Skeletal muscle tissue (tissue), 4 donors: ENCODE data around the gene DIAPH2. TPM values are rescaled to one million over a fixed set of nuclear protein-coding genes. Genes with fewer than 3 reads are reported as not detected.

Experiments
- H3K27ac ChIP-seq: one replicate; pipeline ENCODE4 v1.7.0; 2013; ENCODE audit warnings: mild to moderate bottlenecking, low read depth, low read length, inconsistent platforms
- H3K27me3 ChIP-seq, 3 donors: one replicate each; pipeline ENCODE4 v1.7.0; 2013; ENCODE audit warnings: low read length in 3 of 3; ENCODE audit not compliant: control insufficient read depth in 3 of 3, insufficient read depth in 3 of 3
- H3K36me3 ChIP-seq, 3 donors: one replicate each; pipeline ENCODE4 v1.7.0; 2013; ENCODE audit warnings: low read length in 3 of 3; ENCODE audit not compliant: control insufficient read depth in 3 of 3, insufficient read depth in 3 of 3
- H3K4me1 ChIP-seq, 3 donors: one replicate each; pipeline ENCODE4 v1.7.0; 2013; ENCODE audit warnings: low read length in 3 of 3, mild to moderate bottlenecking in 3 of 3; ENCODE audit not compliant: control insufficient read depth in 3 of 3, insufficient read depth in 3 of 3
- H3K4me3 ChIP-seq, 3 donors: one replicate each; pipeline ENCODE4 v1.7.0; 2013; ENCODE audit warnings: low read length in 3 of 3
- H3K9ac ChIP-seq, 3 donors: one replicate each; pipeline ENCODE4 v1.7.0; 2013; ENCODE audit warnings: low read length in 3 of 3, mild to moderate bottlenecking in 3 of 3, moderate library complexity in 2 of 3, low read depth in 1 of 3
- H3K9me3 ChIP-seq, 3 donors: one replicate each; pipeline ENCODE4 v1.7.0; 2013; ENCODE audit warnings: low read length in 3 of 3; ENCODE audit not compliant: control insufficient read depth in 3 of 3
- total RNA-seq: library from RNA; depleted of rRNA; stranded (reverse); fragments of >200 nt; gene quantifications from one replicate; pipeline ENCODE4 v1.2.3, GENCODE V29; 2014
- donor health status: Osteomylitis.

Gene DIAPH2
- total RNA-seq, 1 donor from 2014 or later, result 12.0 TPM

- Histone ChIP-seq H3K4me1 (no peaks in the 10 kb centered on the region), H3K9ac (no peak overlapping the region), H3K27me3 (no peaks in the 10 kb centered on the region), H3K9me3 (no peaks in the 10 kb centered on the region), H3K4me3 (no peak overlapping the region), H3K27ac (no peak overlapping the region), H3K36me3 (no peaks in the 10 kb centered on the region)
Observed at GRCh38 chrX:97145934-97146333, 461.3 kb downstream of the DIAPH2 start.

- Histone ChIP-seq H3K9me3 (no peaks in the 10 kb centered on the region), H3K27me3 (no peaks in the 10 kb centered on the region), H3K4me3 (no peak overlapping the region), H3K27ac (no peak overlapping the region), H3K36me3 (no peaks in the 10 kb centered on the region), H3K4me1 (no peaks in the 10 kb centered on the region), H3K9ac (no peak overlapping the region)
Observed at GRCh38 chrX:97155816-97156215, 471.2 kb downstream of the DIAPH2 start.

- H3K9ac ChIP-seq, result no peak overlapping the region
- H3K27ac ChIP-seq, result no peak overlapping the region
- no peaks in the 10 kb centered on the region for H3K27me3 ChIP-seq
- H3K9me3 ChIP-seq, result no peaks in the 10 kb centered on the region
- H3K36me3 ChIP-seq, result no peaks in the 10 kb centered on the region
- H3K4me3 ChIP-seq, result no peak overlapping the region
- H3K4me1 ChIP-seq, result no peaks in the 10 kb centered on the region
Observed at GRCh38 chrX:97158269-97158668, 473.6 kb downstream of the DIAPH2 start.

- no peaks in the 10 kb centered on the region for H3K27me3 ChIP-seq
- no peaks in the 10 kb centered on the region for H3K36me3 ChIP-seq
- H3K9me3 ChIP-seq, result no peaks in the 10 kb centered on the region
- no peak overlapping the region for H3K9ac ChIP-seq
- H3K4me3 ChIP-seq, result no peak overlapping the region
- H3K27ac ChIP-seq, result no peak overlapping the region
- H3K4me1 ChIP-seq, result no peaks in the 10 kb centered on the region
Observed at GRCh38 chrX:97159916-97160800, 475.5 kb downstream of the DIAPH2 start.

- Histone ChIP-seq H3K4me3 (no peak overlapping the region), H3K27ac (no peak overlapping the region), H3K27me3 (no peaks in the 10 kb centered on the region), H3K9ac (no peak overlapping the region), H3K4me1 (no peaks in the 10 kb centered on the region), H3K9me3 (no peaks in the 10 kb centered on the region), H3K36me3 (no peaks in the 10 kb centered on the region)
Observed at GRCh38 chrX:97167333-97167732, 482.7 kb downstream of the DIAPH2 start.

- H3K36me3 ChIP-seq, result no peaks in the 10 kb centered on the region
Observed at GRCh38 chrX:97168646-97169045, 484.0 kb downstream of the DIAPH2 start.

GRCh38 chrX:97175147-97175546 lies 490.5 kb downstream of the DIAPH2 start:
- no peaks in the 10 kb centered on the region for H3K36me3 ChIP-seq
- no peaks in the 10 kb centered on the region for H3K4me1 ChIP-seq
- no peak overlapping the region for H3K4me3 ChIP-seq
- H3K27ac ChIP-seq, result no peak overlapping the region
- H3K9me3 ChIP-seq, result no peaks in the 10 kb centered on the region
- H3K9ac ChIP-seq, result no peak overlapping the region
- H3K27me3 ChIP-seq, result no peaks in the 10 kb centered on the region

More at GRCh38 chrX:97168646-97169045, 484.0 kb downstream of the DIAPH2 start:
- H3K4me1 ChIP-seq, result no peaks in the 10 kb centered on the region
- H3K27ac ChIP-seq, result no peak overlapping the region
- no peak overlapping the region for H3K9ac ChIP-seq
- H3K4me3 ChIP-seq, result no peak overlapping the region
- no peaks in the 10 kb centered on the region for H3K9me3 ChIP-seq
- no peaks in the 10 kb centered on the region for H3K27me3 ChIP-seq

GRCh38 chrX:97189668-97190067 lies 505.0 kb downstream of the DIAPH2 start:
- H3K4me3 ChIP-seq, result no peak overlapping the region
- no peaks in the 10 kb centered on the region for H3K9me3 ChIP-seq
- no peaks in the 10 kb centered on the region for H3K27me3 ChIP-seq
- no peak overlapping the region for H3K9ac ChIP-seq
- no peaks in the 10 kb centered on the region for H3K36me3 ChIP-seq
- no peak overlapping the region for H3K27ac ChIP-seq
- no peaks in the 10 kb centered on the region for H3K4me1 ChIP-seq

- Histone ChIP-seq H3K4me3 (no peak overlapping the region), H3K27ac (no peak overlapping the region), H3K36me3 (peaks cover 0 to 1% (median 0%) of the 10 kb centered on the region in 3 donors), H3K4me1 (no peaks in the 10 kb centered on the region), H3K9me3 (no peaks in the 10 kb centered on the region), H3K9ac (no peak overlapping the region), H3K27me3 (no peaks in the 10 kb centered on the region)
Observed at GRCh38 chrX:97199501-97199900, 514.9 kb downstream of the DIAPH2 start.

GRCh38 chrX:97200454-97200853 lies 515.8 kb downstream of the DIAPH2 start:
- Histone ChIP-seq H3K27me3 (no peaks in the 10 kb centered on the region), H3K9ac (no peak overlapping the region)

More at GRCh38 chrX:97200454-97200853, 515.8 kb downstream of the DIAPH2 start:
- Histone ChIP-seq H3K9me3 (no peaks in the 10 kb centered on the region), H3K4me1 (no peaks in the 10 kb centered on the region), H3K27ac (no peak overlapping the region), H3K4me3 (no peak overlapping the region), H3K36me3 (peaks cover 0 to 1% (median 0%) of the 10 kb centered on the region in 3 donors)
